ENCODE measurements around the gene RAMP1. TPM values are rescaled to one million over a fixed set of nuclear protein-coding genes. Genes with fewer than 3 reads are reported as not detected.

The RAMP1 gene
- total and polyA plus RNA-seq, 2 donors (not counting 1 experiment from before 2014, with no cell fraction given) = 3.3 to 16.0 TPM

GRCh38 chr2:237916296-237916695, 56.9 kb downstream of the RAMP1 start:
- H3K4me2 ChIP-seq (ENCODE audit: extremely low read depth, insufficient read depth, low read length) = no peak overlapping the region

GRCh38 chr2:237917696-237918374, 58.4 kb downstream of the RAMP1 start:
- Histone ChIP-seq H3K9me3 (ENCODE audit: control insufficient read depth, insufficient read depth, low read depth, low read length) (no peaks in the 10 kb centered on the region), H3K79me2 (ENCODE audit: control insufficient read depth, insufficient read depth, low read length) (no peaks in the 10 kb centered on the region), H2AFZ (ENCODE audit: low read length) (no peak overlapping the region), H3K27ac (ENCODE audit: insufficient read depth, low read length) (no peak overlapping the region), H4K20me1 (ENCODE audit: control insufficient read depth, extremely low read depth, insufficient read depth, low read length) (no peaks in the 10 kb centered on the region), H3K4me1 (ENCODE audit: control insufficient read depth, extremely low read depth, insufficient read depth, low read length) (no peaks in the 10 kb centered on the region), H3K4me2 (ENCODE audit: extremely low read depth, insufficient read depth, low read length) (no peak overlapping the region), H3K36me3 (ENCODE audit: control insufficient read depth, insufficient read depth, low read length) (no peaks in the 10 kb centered on the region), H3K4me3 (replicated peaks in 1 of 4; ENCODE audit: control extremely low read depth in 1 of 4, insufficient read depth in 1 of 4, low read depth in 3 of 4, low read length in 4 of 4) (no peak overlapping the region), H3K9ac (ENCODE audit: insufficient read depth, low read length) (no peak overlapping the region), H3K27me3 (ENCODE audit: control insufficient read depth, insufficient read depth, low read length) (peaks cover 2% of the 10 kb centered on the region)
- no peak for TF ChIP-seq CTCF (conservative IDR thresholded peaks at IDR 0.05 in 1 of 2, IDR thresholded peaks at IDR 0.05 in 1 of 2; ENCODE audit: low read depth in 1 of 2, low read length in 2 of 2)
- no peak for TF ChIP-seq EZH2 (IDR thresholded peaks at IDR 0.05; ENCODE audit: low read length, missing control alignments)
- DNase-seq (ENCODE audit: low read depth in 2 of 2) = no peak

More at GRCh38 chr2:237916296-237916695, 56.9 kb downstream of the RAMP1 start:
- H3K79me2 ChIP-seq (ENCODE audit: control insufficient read depth, insufficient read depth, low read length) = no peaks in the 10 kb centered on the region
- no peak overlapping the region for H3K4me3 ChIP-seq (replicated peaks in 1 of 4; ENCODE audit: control extremely low read depth in 1 of 4, insufficient read depth in 1 of 4, low read depth in 3 of 4, low read length in 4 of 4)
- no peak for DNase-seq (ENCODE audit: low read depth in 2 of 2)
- TF ChIP-seq EZH2 (IDR thresholded peaks at IDR 0.05; ENCODE audit: low read length, missing control alignments) (no peak), CTCF (conservative IDR thresholded peaks at IDR 0.05 in 1 of 2, IDR thresholded peaks at IDR 0.05 in 1 of 2; ENCODE audit: low read depth in 1 of 2, low read length in 2 of 2) (no peak)
- no peaks in the 10 kb centered on the region for H4K20me1 ChIP-seq (ENCODE audit: control insufficient read depth, extremely low read depth, insufficient read depth, low read length)
- no peaks in the 10 kb centered on the region for H3K4me1 ChIP-seq (ENCODE audit: control insufficient read depth, extremely low read depth, insufficient read depth, low read length)
- peaks cover 2% of the 10 kb centered on the region for H3K27me3 ChIP-seq (ENCODE audit: control insufficient read depth, insufficient read depth, low read length)
- H3K36me3 ChIP-seq (ENCODE audit: control insufficient read depth, insufficient read depth, low read length) = no peaks in the 10 kb centered on the region
- no peak overlapping the region for H3K9ac ChIP-seq (ENCODE audit: insufficient read depth, low read length)
- no peak overlapping the region for H3K27ac ChIP-seq (ENCODE audit: insufficient read depth, low read length)
- H3K9me3 ChIP-seq (ENCODE audit: control insufficient read depth, insufficient read depth, low read depth, low read length) = no peaks in the 10 kb centered on the region
- no peak overlapping the region for H2AFZ ChIP-seq (ENCODE audit: low read length)

- H2AFZ ChIP-seq (ENCODE audit: low read length) = no peak overlapping the region
- H3K27me3 ChIP-seq (ENCODE audit: control insufficient read depth, insufficient read depth, low read length) = peaks cover 2% of the 10 kb centered on the region
- H3K36me3 ChIP-seq (ENCODE audit: control insufficient read depth, insufficient read depth, low read length) = no peaks in the 10 kb centered on the region
- H4K20me1 ChIP-seq (ENCODE audit: control insufficient read depth, extremely low read depth, insufficient read depth, low read length) = no peaks in the 10 kb centered on the region
- H3K4me1 ChIP-seq (ENCODE audit: control insufficient read depth, extremely low read depth, insufficient read depth, low read length) = no peaks in the 10 kb centered on the region
- H3K4me2 ChIP-seq (ENCODE audit: extremely low read depth, insufficient read depth, low read length) = no peak overlapping the region
- H3K9me3 ChIP-seq (ENCODE audit: control insufficient read depth, insufficient read depth, low read depth, low read length) = no peaks in the 10 kb centered on the region
- no peak overlapping the region for H3K9ac ChIP-seq (ENCODE audit: insufficient read depth, low read length)
- TF ChIP-seq CTCF (conservative IDR thresholded peaks at IDR 0.05 in 1 of 2, IDR thresholded peaks at IDR 0.05 in 1 of 2; ENCODE audit: low read depth in 1 of 2, low read length in 2 of 2) (no peak), EZH2 (IDR thresholded peaks at IDR 0.05; ENCODE audit: low read length, missing control alignments) (no peak)
- DNase-seq (ENCODE audit: low read depth in 2 of 2) = no peak
- H3K79me2 ChIP-seq (ENCODE audit: control insufficient read depth, insufficient read depth, low read length) = no peaks in the 10 kb centered on the region
- no peak overlapping the region for H3K27ac ChIP-seq (ENCODE audit: insufficient read depth, low read length)
- no peak overlapping the region for H3K4me3 ChIP-seq (replicated peaks in 1 of 4; ENCODE audit: control extremely low read depth in 1 of 4, insufficient read depth in 1 of 4, low read depth in 3 of 4, low read length in 4 of 4)
These were observed 60.2 kb downstream of the RAMP1 start for GRCh38 chr2:237919593-237919992.

Data from fibroblast of lung (primary cell).